ENCODE measurements around the gene MAFF.

The MAFF gene

GRCh38 chr22:38220653-38221386 is 19.0 kb downstream of the MAFF start:
- Histone ChIP-seq H3K4me1 (ENCODE audit: control insufficient read depth, low read length) (no peaks in the 10 kb centered on the region), H3K9me2 (replicated peaks; ENCODE audit: control insufficient read depth, low read length) (no peaks in the 10 kb centered on the region), H4K20me1 (ENCODE audit: control insufficient read depth, insufficient read depth, low read depth, low read length) (no peaks in the 10 kb centered on the region), H3K36me3 (ENCODE audit: control insufficient read depth, low read length) (no peaks in the 10 kb centered on the region), H3K27ac (ENCODE audit: low read depth, low read length) (no peak overlapping the region), H3K9me3 (ENCODE audit: control insufficient read depth, insufficient read depth, low read length) (no peaks in the 10 kb centered on the region), H3K4me3 (ENCODE audit: low read length) (no peak overlapping the region), H3K4me2 (ENCODE audit: low read length) (no peak overlapping the region), H3K27me3 (ENCODE audit: control insufficient read depth, low read length) (no peaks in the 10 kb centered on the region), H3F3A (ENCODE audit: control insufficient read depth, insufficient read depth) (no peaks in the 10 kb centered on the region), H3K79me2 (ENCODE audit: control insufficient read depth, low read length) (no peaks in the 10 kb centered on the region)
- TF ChIP-seq EZH2phosphoT487 (IDR thresholded peaks at IDR 0.05; ENCODE audit: borderline replicate concordance, low read length) (no peak), CTCF (IDR thresholded peaks at IDR 0.05; ENCODE audit: low read depth, low read length, poor library complexity, severe bottlenecking) (no peak)

- Histone ChIP-seq H3K79me2 (ENCODE audit: control insufficient read depth, low read length) (no peaks in the 10 kb centered on the region), H3K4me3 (ENCODE audit: low read length) (no peak overlapping the region), H3K9me3 (ENCODE audit: control insufficient read depth, insufficient read depth, low read length) (no peaks in the 10 kb centered on the region), H3F3A (ENCODE audit: control insufficient read depth, insufficient read depth) (no peaks in the 10 kb centered on the region), H4K20me1 (ENCODE audit: control insufficient read depth, insufficient read depth, low read depth, low read length) (no peaks in the 10 kb centered on the region), H3K27ac (ENCODE audit: low read depth, low read length) (no peak overlapping the region), H3K27me3 (ENCODE audit: control insufficient read depth, low read length) (no peaks in the 10 kb centered on the region), H3K4me1 (ENCODE audit: control insufficient read depth, low read length) (no peaks in the 10 kb centered on the region), H3K36me3 (ENCODE audit: control insufficient read depth, low read length) (no peaks in the 10 kb centered on the region), H3K9me2 (replicated peaks; ENCODE audit: control insufficient read depth, low read length) (no peaks in the 10 kb centered on the region), H3K4me2 (ENCODE audit: low read length) (no peak overlapping the region)
- no peak for TF ChIP-seq EZH2phosphoT487 (IDR thresholded peaks at IDR 0.05; ENCODE audit: borderline replicate concordance, low read length)
- TF ChIP-seq CTCF (IDR thresholded peaks at IDR 0.05; ENCODE audit: low read depth, low read length, poor library complexity, severe bottlenecking) = no peak
Measured at GRCh38 chr22:38221407-38221806, 19.6 kb downstream of the MAFF start.

- no peaks in the 10 kb centered on the region for H3K9me2 ChIP-seq (replicated peaks; ENCODE audit: control insufficient read depth, low read length)
- H3K27ac ChIP-seq (ENCODE audit: low read depth, low read length) = no peak overlapping the region
- no peaks in the 10 kb centered on the region for H3K4me1 ChIP-seq (ENCODE audit: control insufficient read depth, low read length)
- H3F3A ChIP-seq (ENCODE audit: control insufficient read depth, insufficient read depth) = no peaks in the 10 kb centered on the region
- no peaks in the 10 kb centered on the region for H3K9me3 ChIP-seq (ENCODE audit: control insufficient read depth, insufficient read depth, low read length)
- TF ChIP-seq CTCF (IDR thresholded peaks at IDR 0.05; ENCODE audit: low read depth, low read length, poor library complexity, severe bottlenecking) (no peak), EZH2phosphoT487 (IDR thresholded peaks at IDR 0.05; ENCODE audit: borderline replicate concordance, low read length) (no peak)
- no peaks in the 10 kb centered on the region for H3K27me3 ChIP-seq (ENCODE audit: control insufficient read depth, low read length)
- no peaks in the 10 kb centered on the region for H4K20me1 ChIP-seq (ENCODE audit: control insufficient read depth, insufficient read depth, low read depth, low read length)
- H3K4me2 ChIP-seq (ENCODE audit: low read length) = no peak overlapping the region
- no peak overlapping the region for H3K4me3 ChIP-seq (ENCODE audit: low read length)
- no peaks in the 10 kb centered on the region for H3K79me2 ChIP-seq (ENCODE audit: control insufficient read depth, low read length)
- no peaks in the 10 kb centered on the region for H3K36me3 ChIP-seq (ENCODE audit: control insufficient read depth, low read length)
Measured at GRCh38 chr22:38221908-38222796, 20.4 kb downstream of the MAFF start.

Data from DOHH2 (cell line).